ENCODE data around the gene RPS6KB2. TPM values are rescaled to one million over a fixed set of nuclear protein-coding genes. Genes with fewer than 3 reads are reported as not detected.

RPS6KB2 gene
- total and polyA plus RNA-seq, 2 experiments from 2014 or later: 65.0 to 105 TPM

GRCh38 chr11:67455054-67455453 lies 26.8 kb downstream of the RPS6KB2 start, which contains the start of gene CABP4:
TSS of gene CABP4 (plus strand) at chr11:67455354. CDS start at chr11:67455424, 70 bp downstream.
- no peaks in the 10 kb centered on the region for H3K36me3 ChIP-seq (replicated peaks; ENCODE audit: insufficient read depth, low read depth)
- no peaks in the 10 kb centered on the region for H3K27me3 ChIP-seq
- H3K4me3 ChIP-seq: no peak within 1 kb of the TSS
- H3K79me2 ChIP-seq: no peaks in the 10 kb centered on the region
- TF ChIP-seq CTCF (IDR thresholded peaks at IDR 0.05; ENCODE audit: poor library complexity) (no peak), EZH2 (IDR thresholded peaks at IDR 0.05; ENCODE audit: borderline replicate concordance) (no peak), EZH2phosphoT487 (IDR thresholded peaks at IDR 0.05; ENCODE audit: low read depth, severe bottlenecking, unreplicated experiment) (no peak)
- 88% methylated on average over 3 of the region's 3 CpGs for WGBS (ENCODE audit: low lambda C conversion rate, missing lambda C conversion rate)
- H3K9me3 ChIP-seq (ENCODE audit: low read depth): no peaks in the 10 kb centered on the region
- no peaks in the 10 kb centered on the region for H3K4me1 ChIP-seq (ENCODE audit: insufficient read depth)
- no peak within 1 kb of the TSS for H3K27ac ChIP-seq
- no peak within 1 kb of the TSS for H3K4me2 ChIP-seq
- no peaks in the 10 kb centered on the region for H4K20me1 ChIP-seq (ENCODE audit: insufficient read depth, poor library complexity, severe bottlenecking)
- no peak within 1 kb of the TSS for H2AFZ ChIP-seq
- no peak for DNase-seq (ENCODE audit: low spot score)
- H3K9me2 ChIP-seq (replicated peaks; ENCODE audit: insufficient read depth): no peaks in the 10 kb centered on the region

GRCh38 chr11:67456068-67456705 lies 27.9 kb downstream of the RPS6KB2 start:
- Histone ChIP-seq H3K4me2 (no peak overlapping the region), H3K4me1 (ENCODE audit: insufficient read depth) (no peaks in the 10 kb centered on the region), H3K27ac (no peak overlapping the region), H3K79me2 (no peaks in the 10 kb centered on the region), H3K36me3 (replicated peaks; ENCODE audit: insufficient read depth, low read depth) (no peaks in the 10 kb centered on the region), H3K4me3 (no peak overlapping the region), H3K9me3 (ENCODE audit: low read depth) (no peaks in the 10 kb centered on the region), H3K27me3 (no peaks in the 10 kb centered on the region), H3K9me2 (replicated peaks; ENCODE audit: insufficient read depth) (no peaks in the 10 kb centered on the region), H4K20me1 (ENCODE audit: insufficient read depth, poor library complexity, severe bottlenecking) (no peaks in the 10 kb centered on the region), H2AFZ (no peak overlapping the region)
- WGBS (ENCODE audit: low lambda C conversion rate, missing lambda C conversion rate): 89% methylated on average over 25 of the region's 25 CpGs
- TF ChIP-seq CTCF (IDR thresholded peaks at IDR 0.05; ENCODE audit: poor library complexity) (no peak), EZH2phosphoT487 (IDR thresholded peaks at IDR 0.05; ENCODE audit: low read depth, severe bottlenecking, unreplicated experiment) (no peak), EZH2 (IDR thresholded peaks at IDR 0.05; ENCODE audit: borderline replicate concordance) (no peak)
- no peak for DNase-seq (ENCODE audit: low spot score)

GRCh38 chr11:67457453-67457852 lies 29.2 kb downstream of the RPS6KB2 start:
- TF ChIP-seq EZH2phosphoT487 (IDR thresholded peaks at IDR 0.05; ENCODE audit: low read depth, severe bottlenecking, unreplicated experiment) (no peak), EZH2 (IDR thresholded peaks at IDR 0.05; ENCODE audit: borderline replicate concordance) (no peak), CTCF (IDR thresholded peaks at IDR 0.05; ENCODE audit: poor library complexity) (no peak)
- H3K9me2 ChIP-seq (replicated peaks; ENCODE audit: insufficient read depth): no peaks in the 10 kb centered on the region
- no peak overlapping the region for H3K4me2 ChIP-seq
- H2AFZ ChIP-seq: no peak overlapping the region
- H3K79me2 ChIP-seq: no peaks in the 10 kb centered on the region
- H3K9me3 ChIP-seq (ENCODE audit: low read depth): no peaks in the 10 kb centered on the region
- H4K20me1 ChIP-seq (ENCODE audit: insufficient read depth, poor library complexity, severe bottlenecking): no peaks in the 10 kb centered on the region
- H3K4me1 ChIP-seq (ENCODE audit: insufficient read depth): no peaks in the 10 kb centered on the region
- no peaks in the 10 kb centered on the region for H3K27me3 ChIP-seq
- H3K4me3 ChIP-seq: no peak overlapping the region
- H3K27ac ChIP-seq: no peak overlapping the region
- 89% methylated on average over 12 of the region's 12 CpGs for WGBS (ENCODE audit: low lambda C conversion rate, missing lambda C conversion rate)
- DNase-seq (ENCODE audit: low spot score): no peak
- no peaks in the 10 kb centered on the region for H3K36me3 ChIP-seq (replicated peaks; ENCODE audit: insufficient read depth, low read depth)
